ENCODE measurements around the gene CHMP2A. TPM values are rescaled to one million over a fixed set of nuclear protein-coding genes. Genes with fewer than 3 reads are reported as not detected.

CHMP2A gene
- total and polyA plus RNA-seq, 2 of the 13 experiments (the other 11 are each of a cell fraction or from before 2014, with no cell fraction given) = 49.7 to 55.0 TPM

DNA sequence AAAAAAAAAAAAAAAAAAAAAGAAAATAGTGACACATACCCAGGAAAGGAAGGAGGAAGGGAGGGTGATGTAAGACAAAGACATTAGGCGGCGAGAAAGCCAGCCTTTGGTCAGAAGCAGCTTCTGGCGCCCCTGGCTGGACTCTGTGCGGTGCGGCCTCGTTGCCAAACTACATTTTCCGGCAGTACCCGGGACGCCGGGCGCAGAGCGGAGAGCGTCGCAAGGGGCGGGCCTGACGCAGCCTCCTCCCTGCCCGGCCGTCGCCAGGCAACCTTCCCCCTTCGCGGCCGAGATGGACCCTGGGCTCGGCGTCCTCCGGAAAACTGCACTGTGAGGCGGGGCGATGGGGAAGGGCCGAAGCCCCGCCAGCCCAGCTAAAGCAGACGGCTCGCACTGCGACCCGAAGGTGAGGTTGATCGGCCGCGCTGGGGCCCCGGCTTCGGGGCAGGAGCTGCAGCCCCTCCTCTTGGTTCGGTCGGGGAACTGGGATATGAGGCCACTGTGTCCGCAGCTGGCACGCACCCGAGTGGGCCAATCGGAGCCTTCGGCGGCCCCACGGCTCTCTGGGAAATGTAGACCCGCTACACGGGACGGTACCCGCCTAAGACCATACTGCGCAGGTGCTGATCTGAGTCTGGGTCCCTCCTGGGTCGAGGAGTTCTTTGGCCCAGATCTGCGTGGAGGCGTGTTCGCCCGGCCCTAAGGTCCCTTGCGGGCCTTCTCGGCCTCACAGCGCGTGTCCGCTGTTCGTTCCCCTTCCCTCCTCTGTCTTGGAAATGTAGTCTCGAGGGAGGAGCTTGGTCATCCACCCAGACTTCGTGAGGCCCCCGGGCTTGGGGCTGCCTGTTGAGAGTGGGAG lies 20.5 kb upstream of the CHMP2A start (continued):
- TF ChIP-seq SP1 (IDR thresholded peaks at IDR 0.05) (no peak), SP1 (CRISPR knock-in tag; IDR thresholded peaks at IDR 0.05) (peak; percentile 88), ZNF230 (CRISPR knock-in tag; IDR thresholded peaks at IDR 0.05) (no peak; the same call in 1 of the 2 replicates), ZNF510 (CRISPR knock-in tag; IDR thresholded peaks at IDR 0.05; ENCODE audit: low read depth) (no peak), ZNF207 (IDR thresholded peaks at IDR 0.05; ENCODE audit: borderline replicate concordance) (no peak), ZNF556 (CRISPR knock-in tag; IDR thresholded peaks at IDR 0.05; ENCODE audit: borderline replicate concordance) (no peak; the same call in 1 of the 2 replicates), YEATS2 (CRISPR knock-in tag; IDR thresholded peaks at IDR 0.05; ENCODE audit: borderline replicate concordance) (peak; percentile 48; the same call in 1 of the 2 replicates), GATA4 (IDR thresholded peaks at IDR 0.05; ENCODE audit: borderline replicate concordance, low read depth) (no peak), SMC3 (IDR thresholded peaks at IDR 0.05; ENCODE audit: low read length) (no peak), GABPA (IDR thresholded peaks at IDR 0.05; ENCODE audit: low read depth, low read length) (peak; percentile 33; the same call in 1 of the 2 replicates), GABPA (CRISPR knock-in tag; IDR thresholded peaks at IDR 0.05; ENCODE audit: low read depth) (peak; percentile 63), SOX6 (IDR thresholded peaks at IDR 0.05) (no peak), SOX6 (CRISPR knock-in tag; IDR thresholded peaks at IDR 0.05) (peak; percentile 60; the same call in 1 of the 2 replicates), EP300 (IDR thresholded peaks at IDR 0.05; ENCODE audit: low read depth in 2 of 2, low read length in 2 of 2) (no peak), EP300 (CRISPR knock-in tag; IDR thresholded peaks at IDR 0.05; ENCODE audit: borderline replicate concordance) (no peak), SAP130 (CRISPR knock-in tag; IDR thresholded peaks at IDR 0.05; ENCODE audit: low read depth) (peak; percentile 81), KAT2B (IDR thresholded peaks at IDR 0.05; ENCODE audit: borderline replicate concordance, low read depth, low read length) (no peak), SIN3B (IDR thresholded peaks at IDR 0.05; ENCODE audit: low read length) (no peak), NR2C2 (CRISPR knock-in tag; IDR thresholded peaks at IDR 0.05; ENCODE audit: borderline replicate concordance) (no peak; the same call in 1 of the 2 replicates), KMT2A (CRISPR knock-in tag; IDR thresholded peaks at IDR 0.05) (peak; percentile 58; the same call in 1 of the 2 replicates)
- TF ChIP-seq, protein P1, sequence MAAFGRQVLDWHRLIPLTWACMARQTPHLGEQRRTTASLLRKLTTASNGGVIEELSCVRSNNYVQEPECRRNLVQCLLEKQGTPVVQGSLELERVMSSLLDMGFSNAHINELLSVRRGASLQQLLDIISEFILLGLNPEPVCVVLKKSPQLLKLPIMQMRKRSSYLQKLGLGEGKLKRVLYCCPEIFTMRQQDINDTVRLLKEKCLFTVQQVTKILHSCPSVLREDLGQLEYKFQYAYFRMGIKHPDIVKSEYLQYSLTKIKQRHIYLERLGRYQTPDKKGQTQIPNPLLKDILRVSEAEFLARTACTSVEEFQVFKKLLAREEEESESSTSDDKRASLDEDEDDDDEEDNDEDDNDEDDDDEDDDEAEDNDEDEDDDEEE (CRISPR knock-in tag; IDR thresholded peaks at IDR 0.05) = peak; percentile 11; the same call in 1 of the 2 replicates
- TF ChIP-seq, protein P2, sequence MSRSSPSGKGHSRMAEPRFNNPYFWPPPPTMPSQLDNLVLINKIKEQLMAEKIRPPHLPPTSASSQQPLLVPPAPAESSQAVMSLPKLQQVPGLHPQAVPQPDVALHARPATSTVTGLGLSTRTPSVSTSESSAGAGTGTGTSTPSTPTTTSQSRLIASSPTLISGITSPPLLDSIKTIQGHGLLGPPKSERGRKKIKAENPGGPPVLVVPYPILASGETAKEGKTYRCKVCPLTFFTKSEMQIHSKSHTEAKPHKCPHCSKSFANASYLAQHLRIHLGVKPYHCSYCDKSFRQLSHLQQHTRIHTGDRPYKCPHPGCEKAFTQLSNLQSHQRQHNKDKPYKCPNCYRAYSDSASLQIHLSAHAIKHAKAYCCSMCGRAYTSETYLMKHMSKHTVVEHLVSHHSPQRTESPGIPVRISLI (CRISPR knock-in tag; IDR thresholded peaks at IDR 0.05; ENCODE audit: borderline replicate concordance) = peak; percentile 61; the same call in 1 of the 2 replicates
- TF ChIP-seq, protein P3, sequence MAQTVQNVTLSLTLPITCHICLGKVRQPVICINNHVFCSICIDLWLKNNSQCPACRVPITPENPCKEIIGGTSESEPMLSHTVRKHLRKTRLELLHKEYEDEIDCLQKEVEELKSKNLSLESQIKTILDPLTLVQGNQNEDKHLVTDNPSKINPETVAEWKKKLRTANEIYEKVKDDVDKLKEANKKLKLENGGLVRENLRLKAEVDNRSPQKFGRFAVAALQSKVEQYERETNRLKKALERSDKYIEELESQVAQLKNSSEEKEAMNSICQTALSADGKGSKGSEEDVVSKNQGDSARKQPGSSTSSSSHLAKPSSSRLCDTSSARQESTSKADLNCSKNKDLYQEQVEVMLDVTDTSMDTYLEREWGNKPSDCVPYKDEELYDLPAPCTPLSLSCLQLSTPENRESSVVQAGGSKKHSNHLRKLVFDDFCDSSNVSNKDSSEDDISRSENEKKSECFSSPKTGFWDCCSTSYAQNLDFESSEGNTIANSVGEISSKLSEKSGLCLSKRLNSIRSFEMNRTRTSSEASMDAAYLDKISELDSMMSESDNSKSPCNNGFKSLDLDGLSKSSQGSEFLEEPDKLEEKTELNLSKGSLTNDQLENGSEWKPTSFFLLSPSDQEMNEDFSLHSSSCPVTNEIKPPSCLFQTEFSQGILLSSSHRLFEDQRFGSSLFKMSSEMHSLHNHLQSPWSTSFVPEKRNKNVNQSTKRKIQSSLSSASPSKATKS (CRISPR knock-in tag; IDR thresholded peaks at IDR 0.05) = no peak
- TF ChIP-seq, protein P4, sequence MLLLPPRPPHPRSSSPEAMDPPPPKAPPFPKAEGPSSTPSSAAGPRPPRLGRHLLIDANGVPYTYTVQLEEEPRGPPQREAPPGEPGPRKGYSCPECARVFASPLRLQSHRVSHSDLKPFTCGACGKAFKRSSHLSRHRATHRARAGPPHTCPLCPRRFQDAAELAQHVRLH (CRISPR knock-in tag; IDR thresholded peaks at IDR 0.05; ENCODE audit: borderline replicate concordance, low read depth) = peak; percentile 53; the same call in 1 of the 2 replicates
- TF ChIP-seq, protein P5, sequence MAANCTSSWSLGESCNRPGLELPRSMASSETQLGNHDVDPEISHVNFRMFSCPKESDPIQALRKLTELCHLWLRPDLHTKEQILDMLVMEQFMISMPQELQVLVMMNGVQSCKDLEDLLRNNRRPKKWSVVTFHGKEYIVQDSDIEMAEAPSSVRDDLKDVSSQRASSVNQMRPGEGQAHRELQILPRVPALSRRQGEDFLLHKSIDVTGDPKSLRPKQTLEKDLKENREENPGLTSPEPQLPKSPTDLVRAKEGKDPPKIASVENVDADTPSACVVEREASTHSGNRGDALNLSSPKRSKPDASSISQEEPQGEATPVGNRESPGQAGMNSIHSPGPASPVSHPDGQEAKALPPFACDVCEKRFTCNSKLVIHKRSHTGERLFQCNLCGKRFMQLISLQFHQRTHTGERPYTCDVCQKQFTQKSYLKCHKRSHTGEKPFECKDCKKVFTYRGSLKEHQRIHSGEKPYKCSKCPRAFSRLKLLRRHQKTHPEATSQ (CRISPR knock-in tag; IDR thresholded peaks at IDR 0.05; ENCODE audit: borderline replicate concordance) = no peak; the same call in 1 of the 2 replicates
